SK-N-SH treated with all-trans-retinoic acid at 6 μM for 48 hours (cell line): ENCODE data around the gene ZHX3.

Experiments
- ATAC-seq: fragments of 200-7000 bp; cut with Tn5 transposase; 3 replicates; pipeline ENCODE4 v1.9.1; 2020; ENCODE audit warnings: mild to moderate bottlenecking, moderate library complexity
- ARNTL ChIP-seq: fragments of 450-650 bp; formaldehyde crosslinking; IDR thresholded peaks from 2 replicates; pipeline ENCODE4 v1.5.0; 2020; ENCODE audit warnings: low read depth, mild to moderate bottlenecking, moderate library complexity, borderline replicate concordance
- BACH2 ChIP-seq: fragments of 250-450 bp; sonication (Bioruptor Pico); IDR thresholded peaks from 2 replicates; pipeline ENCODE4 v1.9.0; 2021; ENCODE audit warnings: mild to moderate bottlenecking, borderline replicate concordance
- CREB5 ChIP-seq: fragments of 250-450 bp; sonication (Bioruptor Pico); IDR thresholded peaks from 2 replicates; pipeline ENCODE4 v1.5.1; 2020; ENCODE audit warnings: low read depth, mild to moderate bottlenecking, moderate library complexity
- CSDC2 ChIP-seq: fragments of 250-450 bp; sonication (Bioruptor Pico); IDR thresholded peaks from 2 replicates; pipeline ENCODE4 v1.5.0; 2020; ENCODE audit warnings: mild to moderate bottlenecking, moderate library complexity
- ESRRG ChIP-seq: fragments of 250-450 bp; sonication (Bioruptor Pico); IDR thresholded peaks from 2 replicates; pipeline ENCODE4 v1.6.1; 2021; ENCODE audit warnings: mild to moderate bottlenecking
- GLIS3 ChIP-seq: fragments of 250-450 bp; sonication (Bioruptor Pico); IDR thresholded peaks from 2 replicates; pipeline ENCODE4 v1.5.0; 2020; ENCODE audit warnings: mild to moderate bottlenecking, moderate library complexity
- ISL1 ChIP-seq: fragments of 250-450 bp; sonication (Bioruptor Pico); IDR thresholded peaks from 2 replicates; pipeline ENCODE4 v2.1.2; 2022; ENCODE audit warnings: mild to moderate bottlenecking, moderate library complexity
- PATZ1 ChIP-seq: fragments of 250-450 bp; sonication (Bioruptor Pico); IDR thresholded peaks from 2 replicates; pipeline ENCODE4 v1.8.0; 2020; ENCODE audit warnings: mild to moderate bottlenecking, moderate library complexity, borderline replicate concordance
- RARB ChIP-seq: fragments of 250-450 bp; sonication (Bioruptor Pico); IDR thresholded peaks from 2 replicates; pipeline ENCODE4 v1.8.0; 2021; ENCODE audit warnings: mild to moderate bottlenecking, moderate library complexity
- SNAI2 ChIP-seq: fragments of 250-450 bp; sonication (Bioruptor Pico); IDR thresholded peaks from 2 replicates; pipeline ENCODE4 v1.5.0; 2020; ENCODE audit warnings: mild to moderate bottlenecking, moderate library complexity
- TCF4 ChIP-seq: fragments of 250-450 bp; sonication (Bioruptor Pico); IDR thresholded peaks from 2 replicates; pipeline ENCODE4 v1.8.0; 2021; ENCODE audit warnings: mild to moderate bottlenecking, moderate library complexity, borderline replicate concordance
- TOX ChIP-seq: fragments of 250-450 bp; sonication (Bioruptor Pico); IDR thresholded peaks from 2 replicates; pipeline ENCODE4 v1.8.0; 2021; ENCODE audit warnings: mild to moderate bottlenecking, moderate library complexity, borderline replicate concordance
- ZC3H10 ChIP-seq: fragments of 250-450 bp; sonication (Bioruptor Pico); IDR thresholded peaks from 2 replicates; pipeline ENCODE4 v1.5.1; 2021; ENCODE audit warnings: mild to moderate bottlenecking, moderate library complexity
- ZFP30 ChIP-seq: fragments of 450-650 bp; formaldehyde crosslinking; IDR thresholded peaks from 2 replicates; pipeline ENCODE4 v1.5.0; 2022; ENCODE audit warnings: mild to moderate bottlenecking, moderate library complexity
- ZNF565 ChIP-seq: fragments of 450-650 bp; formaldehyde crosslinking; conservative IDR thresholded peaks from 2 replicates; pipeline ENCODE4 v1.5.0; 2020; ENCODE audit warnings: low read depth, mild to moderate bottlenecking, moderate library complexity
- ZNF70 ChIP-seq: fragments of 450-650 bp; formaldehyde crosslinking; IDR thresholded peaks from 2 replicates; pipeline ENCODE4 v1.5.0; 2020; ENCODE audit warnings: mild to moderate bottlenecking, moderate library complexity
- ZNF8 ChIP-seq: fragments of 450-650 bp; formaldehyde crosslinking; IDR thresholded peaks from 2 replicates; pipeline ENCODE4 v1.5.0; 2020; ENCODE audit warnings: mild to moderate bottlenecking, moderate library complexity
- TF ChIP-seq, protein P1 (sequence below): fragments of 250-450 bp; sonication (Bioruptor Pico); IDR thresholded peaks from 2 replicates; pipeline ENCODE4 v1.5.0; 2020; ENCODE audit warnings: mild to moderate bottlenecking, moderate library complexity
- TF ChIP-seq, protein P2 (sequence below): fragments of 250-450 bp; sonication (Bioruptor Pico); IDR thresholded peaks from 2 replicates; pipeline ENCODE4 v1.5.1; 2021; ENCODE audit warnings: mild to moderate bottlenecking, moderate library complexity

The ZHX3 gene

GRCh38 chr20:41136680-41137613 lies 180.6 kb downstream of the ZHX3 start, which contains the start of gene PLCG1 (continued):
- TF ChIP-seq BACH2 (CRISPR knock-in tag) (no peak), TCF4 (CRISPR knock-in tag) (no peak)

DNA sequence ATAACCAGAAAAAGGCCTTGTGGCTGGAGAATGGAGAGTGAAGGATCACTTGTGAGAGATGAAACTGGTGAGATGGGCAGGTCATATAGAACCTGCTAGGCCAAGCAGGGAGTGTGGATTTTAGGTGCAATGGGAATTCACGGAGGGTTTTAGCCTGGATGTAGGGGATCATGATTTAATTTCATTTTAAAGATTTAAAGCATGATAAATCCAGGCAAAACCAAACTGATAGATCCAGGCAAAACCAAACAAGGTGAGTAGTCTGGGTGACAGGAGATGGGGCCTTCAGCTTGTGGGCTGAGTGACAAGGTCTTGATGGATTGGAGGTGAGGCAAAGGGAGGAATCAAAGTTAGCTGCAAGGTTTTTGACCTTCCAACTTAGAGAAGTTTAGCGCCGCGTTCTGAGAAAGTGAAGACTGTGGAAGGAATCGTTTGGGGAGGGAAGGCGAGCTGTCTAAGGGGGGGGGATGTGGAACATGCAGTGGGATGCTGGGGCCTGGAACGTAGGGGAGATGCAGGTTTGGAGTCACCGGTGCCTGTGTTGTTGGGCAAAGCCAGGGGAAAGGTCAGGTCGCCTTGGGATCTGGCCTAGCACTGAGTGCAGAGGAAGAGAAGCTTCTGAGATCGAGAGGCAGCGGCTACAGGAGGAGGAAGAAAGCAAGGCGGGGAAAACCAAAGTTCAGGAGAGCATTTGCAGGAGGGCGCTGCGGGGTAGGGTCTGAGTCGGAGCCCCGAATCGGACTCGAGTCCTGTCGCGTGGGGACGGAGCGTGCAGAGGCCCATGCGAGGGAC lies 181.4 kb downstream of the ZHX3 start:
- ATAC-seq = no peak
- TF ChIP-seq CREB5 (CRISPR knock-in tag) = no peak
- no peak for TF ChIP-seq ZNF8 (CRISPR knock-in tag)
- TF ChIP-seq, protein P1, sequence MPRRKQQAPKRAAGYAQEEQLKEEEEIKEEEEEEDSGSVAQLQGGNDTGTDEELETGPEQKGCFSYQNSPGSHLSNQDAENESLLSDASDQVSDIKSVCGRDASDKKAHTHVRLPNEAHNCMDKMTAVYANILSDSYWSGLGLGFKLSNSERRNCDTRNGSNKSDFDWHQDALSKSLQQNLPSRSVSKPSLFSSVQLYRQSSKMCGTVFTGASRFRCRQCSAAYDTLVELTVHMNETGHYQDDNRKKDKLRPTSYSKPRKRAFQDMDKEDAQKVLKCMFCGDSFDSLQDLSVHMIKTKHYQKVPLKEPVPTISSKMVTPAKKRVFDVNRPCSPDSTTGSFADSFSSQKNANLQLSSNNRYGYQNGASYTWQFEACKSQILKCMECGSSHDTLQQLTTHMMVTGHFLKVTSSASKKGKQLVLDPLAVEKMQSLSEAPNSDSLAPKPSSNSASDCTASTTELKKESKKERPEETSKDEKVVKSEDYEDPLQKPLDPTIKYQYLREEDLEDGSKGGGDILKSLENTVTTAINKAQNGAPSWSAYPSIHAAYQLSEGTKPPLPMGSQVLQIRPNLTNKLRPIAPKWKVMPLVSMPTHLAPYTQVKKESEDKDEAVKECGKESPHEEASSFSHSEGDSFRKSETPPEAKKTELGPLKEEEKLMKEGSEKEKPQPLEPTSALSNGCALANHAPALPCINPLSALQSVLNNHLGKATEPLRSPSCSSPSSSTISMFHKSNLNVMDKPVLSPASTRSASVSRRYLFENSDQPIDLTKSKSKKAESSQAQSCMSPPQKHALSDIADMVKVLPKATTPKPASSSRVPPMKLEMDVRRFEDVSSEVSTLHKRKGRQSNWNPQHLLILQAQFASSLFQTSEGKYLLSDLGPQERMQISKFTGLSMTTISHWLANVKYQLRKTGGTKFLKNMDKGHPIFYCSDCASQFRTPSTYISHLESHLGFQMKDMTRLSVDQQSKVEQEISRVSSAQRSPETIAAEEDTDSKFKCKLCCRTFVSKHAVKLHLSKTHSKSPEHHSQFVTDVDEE (CRISPR knock-in tag) = no peak
- TF ChIP-seq ISL1 (CRISPR knock-in tag) = no peak
- no peak for TF ChIP-seq ZC3H10
- TF ChIP-seq ZNF565 (CRISPR knock-in tag) = no peak
- no peak for TF ChIP-seq TOX (CRISPR knock-in tag)

GRCh38 chr20:41135187-41135887 lies 182.2 kb downstream of the ZHX3 start:
- TF ChIP-seq ISL1 (CRISPR knock-in tag) (no peak), ZNF8 (CRISPR knock-in tag) (no peak), CSDC2 (CRISPR knock-in tag) (no peak), ZFP30 (CRISPR knock-in tag) (no peak), TCF4 (CRISPR knock-in tag) (no peak), ESRRG (CRISPR knock-in tag) (no peak), CREB5 (CRISPR knock-in tag) (no peak), ZC3H10 (no peak), ZNF70 (CRISPR knock-in tag) (no peak), BACH2 (CRISPR knock-in tag) (no peak), ARNTL (CRISPR knock-in tag) (no peak), RARB (CRISPR knock-in tag) (no peak), PATZ1 (CRISPR knock-in tag) (no peak), ZNF565 (CRISPR knock-in tag) (no peak), SNAI2 (no peak), GLIS3 (CRISPR knock-in tag) (no peak)
- TF ChIP-seq, protein P2, sequence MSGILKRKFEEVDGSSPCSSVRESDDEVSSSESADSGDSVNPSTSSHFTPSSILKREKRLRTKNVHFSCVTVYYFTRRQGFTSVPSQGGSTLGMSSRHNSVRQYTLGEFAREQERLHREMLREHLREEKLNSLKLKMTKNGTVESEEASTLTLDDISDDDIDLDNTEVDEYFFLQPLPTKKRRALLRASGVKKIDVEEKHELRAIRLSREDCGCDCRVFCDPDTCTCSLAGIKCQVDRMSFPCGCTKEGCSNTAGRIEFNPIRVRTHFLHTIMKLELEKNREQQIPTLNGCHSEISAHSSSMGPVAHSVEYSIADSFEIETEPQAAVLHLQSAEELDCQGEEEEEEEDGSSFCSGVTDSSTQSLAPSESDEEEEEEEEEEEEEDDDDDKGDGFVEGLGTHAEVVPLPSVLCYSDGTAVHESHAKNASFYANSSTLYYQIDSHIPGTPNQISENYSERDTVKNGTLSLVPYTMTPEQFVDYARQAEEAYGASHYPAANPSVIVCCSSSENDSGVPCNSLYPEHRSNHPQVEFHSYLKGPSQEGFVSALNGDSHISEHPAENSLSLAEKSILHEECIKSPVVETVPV (CRISPR knock-in tag) = no peak
- TF ChIP-seq, protein P1 (CRISPR knock-in tag) = no peak
- TF ChIP-seq, all 23 proteins: peak for 0
- peak; percentile 19; the same call in 1 of the 3 replicates for ATAC-seq
